RKO (cell line): Measurements from ENCODE around the gene POLN.

Source experiments
- DNase-seq: peaks from one replicate; pipeline ENCODE4 v3.0.0-alpha.2; 2016; ENCODE audit warnings: low spot score

Gene POLN

GRCh38 chr4:2059726-2060602 is 182.0 kb downstream of the POLN start:
- no peak for DNase-seq

DNA sequence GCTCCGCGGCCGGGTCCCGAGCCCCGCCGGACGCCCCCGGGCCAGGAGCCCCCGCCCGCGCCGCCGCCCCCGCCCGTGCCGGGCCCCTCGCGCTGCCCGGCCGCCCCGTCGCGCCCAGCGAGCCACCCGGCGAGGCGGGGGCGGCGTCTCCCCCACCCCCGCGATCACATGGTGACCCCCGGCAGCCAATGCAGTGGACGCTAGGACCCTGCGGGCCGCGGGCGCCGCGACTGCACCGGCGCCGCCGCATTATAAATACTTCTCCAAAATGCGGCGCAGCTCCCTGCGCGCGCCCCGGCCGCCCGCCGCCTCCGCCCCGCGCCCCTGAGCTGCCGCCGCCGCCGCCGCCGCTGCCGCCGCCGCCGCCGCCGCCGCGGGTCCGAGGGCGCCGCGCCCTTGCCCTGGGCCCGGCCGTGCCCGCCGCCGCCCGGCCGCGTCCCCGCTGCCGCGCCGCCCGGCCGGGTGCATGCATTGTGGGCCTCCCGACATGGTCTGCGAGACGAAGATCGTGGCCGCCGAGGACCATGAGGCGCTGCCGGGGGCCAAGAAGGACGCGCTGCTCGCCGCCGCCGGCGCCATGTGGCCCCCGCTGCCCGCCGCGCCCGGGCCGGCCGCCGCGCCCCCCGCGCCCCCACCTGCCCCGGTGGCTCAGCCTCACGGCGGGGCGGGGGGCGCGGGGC is 182.7 kb downstream of the POLN start, which contains the start of gene NAT8L:
Gene NAT8L (plus strand): TSS at position 282 of the 680 bp plus-strand sequence. CDS start 185 bp downstream, at position 467.
- DNase-seq = no peak

- no peak for DNase-seq
These were observed 183.5 kb downstream of the POLN start for GRCh38 chr4:2058264-2059045.

- DNase-seq = no peak
These were observed 184.4 kb downstream of the POLN start for GRCh38 chr4:2057382-2058065.

DNA sequence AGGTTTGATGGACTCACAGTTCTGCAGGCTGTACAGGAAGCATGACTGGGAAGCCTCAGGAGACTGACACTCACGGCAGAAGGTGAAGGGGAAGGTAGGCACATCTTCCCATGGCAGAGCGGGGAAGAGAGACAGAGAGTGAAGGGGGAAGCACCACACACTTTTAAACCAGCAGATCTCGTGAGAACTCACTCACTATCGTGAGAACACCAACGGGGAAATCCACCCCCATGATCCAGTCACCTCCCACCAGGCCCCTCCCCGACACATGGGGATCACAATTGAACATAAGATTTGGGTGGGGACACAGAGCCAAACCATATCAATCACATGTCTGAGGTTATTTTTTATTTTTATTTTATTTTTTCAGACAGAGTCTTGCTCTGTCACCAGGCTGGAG is 187.7 kb downstream of the POLN start:
- DNase-seq = no peak

- DNase-seq = no peak
These were observed 190.8 kb downstream of the POLN start for GRCh38 chr4:2051086-2051485.

GRCh38 chr4:2049811-2050210 is 192.1 kb downstream of the POLN start:
- DNase-seq = no peak

- no peak for DNase-seq
These were observed 192.5 kb downstream of the POLN start for GRCh38 chr4:2049381-2049780.

DNA sequence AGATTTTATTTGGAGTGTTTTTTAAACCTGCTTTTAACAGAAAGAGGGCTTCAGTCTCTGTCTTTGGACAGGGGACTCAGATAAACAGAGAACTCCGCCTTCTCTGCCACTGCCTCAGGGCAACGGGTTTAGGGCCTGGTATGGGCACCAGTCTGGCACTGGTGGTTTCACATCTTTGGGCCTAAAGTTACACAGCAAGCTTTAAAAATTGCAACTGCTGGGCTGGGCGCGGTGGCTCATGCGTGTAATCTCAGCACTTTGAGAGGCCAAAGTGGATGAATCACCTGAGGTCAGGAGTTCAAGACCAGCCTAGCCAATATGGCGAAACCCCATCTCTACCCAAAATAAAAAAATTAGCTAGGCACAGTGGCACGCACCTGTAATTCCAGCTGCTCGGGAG is 193.1 kb downstream of the POLN start:
- no peak for DNase-seq

- no peak for DNase-seq
These were observed 193.9 kb downstream of the POLN start for GRCh38 chr4:2047781-2048581.

- no peak for DNase-seq
These were observed 194.8 kb downstream of the POLN start for GRCh38 chr4:2047031-2047660.

GRCh38 chr4:2046031-2046961 is 195.6 kb downstream of the POLN start:
- DNase-seq = no peak

DNA sequence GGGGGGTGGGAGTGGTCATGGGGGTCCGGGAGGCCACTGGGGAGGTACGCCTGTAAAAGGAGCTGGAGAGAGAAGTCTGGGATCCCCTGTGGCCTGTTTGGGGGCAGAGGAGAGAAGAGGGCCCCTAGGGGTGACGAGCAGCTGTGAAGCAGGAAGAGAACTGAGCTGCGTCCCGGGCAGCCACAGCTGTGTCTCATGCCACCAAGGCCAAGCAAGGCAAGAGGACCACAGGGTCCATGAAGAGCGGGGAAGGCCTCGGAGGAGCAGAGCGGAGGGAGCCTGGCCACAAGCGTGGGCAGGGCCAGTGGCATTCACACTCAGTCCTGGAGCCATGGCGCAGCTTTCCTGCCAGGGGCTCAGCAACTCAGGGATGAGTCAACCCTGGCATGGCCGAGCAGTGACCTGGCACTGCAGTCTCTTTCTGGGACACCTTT is 196.4 kb downstream of the POLN start:
- peak; percentile 32 for DNase-seq

- DNase-seq = no peak
These were observed 197.1 kb downstream of the POLN start for GRCh38 chr4:2044542-2045517.

DNA sequence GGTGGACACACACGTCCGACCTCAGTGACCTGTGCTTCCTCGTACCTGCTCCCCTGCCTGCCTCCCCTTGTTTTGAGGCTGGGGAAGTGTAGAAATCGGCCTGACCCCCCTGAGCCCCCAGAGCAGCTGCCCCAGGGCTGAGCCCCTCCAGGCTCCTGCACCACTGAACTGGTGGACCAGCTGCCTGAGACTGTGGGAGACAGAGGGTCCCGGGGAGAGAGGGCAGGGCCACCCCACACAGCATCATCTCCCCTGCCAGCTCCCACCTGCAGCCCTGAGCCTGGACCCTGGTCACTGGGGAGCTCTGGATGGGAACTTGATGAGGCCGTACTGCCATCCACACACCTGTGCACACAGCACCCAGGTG is 197.8 kb downstream of the POLN start:
- DNase-seq = no peak

DNA sequence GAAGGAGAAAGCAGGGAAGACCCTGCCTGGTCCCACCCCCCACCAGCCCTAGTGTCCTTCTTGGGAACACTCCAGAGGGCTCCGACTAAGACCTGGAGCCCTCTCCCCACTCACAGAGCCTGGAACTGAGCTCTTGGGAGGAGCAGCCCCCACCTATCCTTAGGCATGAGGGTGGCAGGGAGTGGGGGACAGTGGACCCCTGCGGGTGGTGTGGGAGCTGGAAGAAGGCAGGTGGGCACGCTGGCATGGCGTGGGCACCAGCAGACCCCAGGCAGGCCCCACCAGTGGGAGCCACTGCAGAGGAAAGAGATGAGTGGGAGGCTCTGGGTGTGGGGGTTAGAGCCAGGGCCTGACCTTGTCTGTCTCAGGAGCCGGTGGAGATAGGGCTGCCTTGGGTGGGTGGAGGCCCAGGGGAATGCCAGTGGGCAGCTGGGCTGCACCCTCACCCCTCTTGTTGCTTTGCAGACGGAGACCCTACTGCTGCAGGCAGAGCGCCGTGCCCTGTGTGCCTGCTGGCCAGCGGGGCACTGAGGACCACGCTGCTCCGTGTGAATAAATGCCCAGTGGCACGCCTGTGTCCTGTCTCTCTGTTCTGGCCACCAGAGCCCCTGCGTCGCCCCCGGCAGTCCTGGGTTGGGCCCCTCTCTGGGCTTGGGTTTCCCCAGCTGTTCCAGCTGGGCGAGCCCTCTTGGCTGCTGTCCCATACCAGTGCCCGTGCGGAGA is 198.4 kb downstream of the POLN start:
- no peak for DNase-seq

DNA sequence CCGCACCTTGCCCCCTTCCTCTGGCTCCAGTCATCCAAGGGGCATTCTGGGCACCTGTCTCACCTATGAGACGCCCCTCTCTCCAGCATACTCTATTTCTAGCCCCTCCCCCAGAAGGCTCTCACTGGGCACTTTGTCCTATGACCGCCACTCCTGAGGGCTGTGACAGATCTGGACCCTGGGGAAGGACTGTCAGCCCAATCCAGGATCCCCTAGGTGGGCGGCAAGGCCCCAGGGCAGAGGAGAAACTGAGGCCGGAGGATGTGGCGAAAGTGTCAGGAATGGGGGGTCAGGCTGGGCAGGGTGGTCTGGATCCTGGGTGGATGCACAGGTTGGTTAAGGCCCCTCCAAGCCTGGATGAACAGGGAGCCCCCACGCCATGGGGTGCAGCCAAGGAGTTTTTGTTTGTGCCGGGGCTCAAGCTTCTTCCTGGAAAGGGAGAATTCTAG is 198.9 kb downstream of the POLN start:
- DNase-seq = no peak
